HS-27A (cell line): ENCODE measurements around the gene FOXK2.
A peak's percentile ranks its signal among the peaks of the same experiment; 100 is the strongest.

ENCODE experiments used
- DNase-seq: peaks from one replicate; pipeline ENCODE4 v3.0.0-alpha.2; 2012; ENCODE audit warnings: low read depth, missing footprints

Gene FOXK2

GRCh38 chr17:82518826-82519810 lies at the start of gene FOXK2:
TSS of gene FOXK2 (plus strand) at chr17:82519732. CDS start at chr17:82519889, 157 bp downstream.
- peak; percentile 65 for DNase-seq

- no peak for DNase-seq
Measured at GRCh38 chr17:82470065-82470464, 49.5 kb upstream of the FOXK2 start.

- no peak for DNase-seq
Measured at GRCh38 chr17:82474223-82475010, 45.1 kb upstream of the FOXK2 start.

DNA sequence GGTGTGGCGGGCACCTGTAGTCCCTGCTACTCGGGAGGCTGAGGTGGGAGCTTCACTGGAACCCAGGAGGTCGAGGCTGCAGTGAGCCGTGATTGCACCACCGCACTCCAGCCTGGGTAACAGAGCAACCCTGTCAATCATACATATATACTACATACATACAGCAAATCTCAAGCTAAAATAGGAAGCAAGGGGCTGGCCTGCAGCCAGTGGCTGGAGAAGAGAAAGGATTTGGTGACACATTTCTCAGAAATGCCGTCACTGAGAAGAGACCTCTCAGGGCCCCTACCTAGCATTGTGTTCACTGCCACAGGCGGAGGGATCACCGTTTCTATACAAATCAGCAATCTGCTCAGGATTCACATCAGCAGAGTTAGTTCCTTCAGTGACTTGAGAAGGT lies 44.1 kb upstream of the FOXK2 start:
- DNase-seq, result no peak

DNA sequence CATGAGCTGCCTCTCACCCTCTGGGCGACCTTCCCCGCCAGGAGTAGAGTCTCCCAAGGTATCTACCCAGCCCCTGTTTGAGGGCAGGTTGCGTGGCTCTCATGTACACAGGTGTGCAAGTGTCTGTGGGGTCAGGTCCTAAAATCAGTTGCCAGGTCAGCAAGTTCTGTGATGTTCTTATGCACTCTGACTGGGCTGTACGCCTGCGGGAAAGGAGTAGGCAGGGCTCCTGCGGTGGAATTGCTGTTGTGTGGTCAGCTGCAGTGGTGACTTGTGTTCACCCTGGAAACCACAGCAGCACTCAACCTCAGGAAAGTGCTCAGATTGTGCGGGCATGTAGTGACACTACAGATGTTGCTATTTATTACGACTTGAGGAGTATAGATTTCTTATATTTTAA lies 41.6 kb upstream of the FOXK2 start:
- DNase-seq, result no peak

GRCh38 chr17:82479602-82480001 lies 39.9 kb upstream of the FOXK2 start:
- no peak for DNase-seq

DNA sequence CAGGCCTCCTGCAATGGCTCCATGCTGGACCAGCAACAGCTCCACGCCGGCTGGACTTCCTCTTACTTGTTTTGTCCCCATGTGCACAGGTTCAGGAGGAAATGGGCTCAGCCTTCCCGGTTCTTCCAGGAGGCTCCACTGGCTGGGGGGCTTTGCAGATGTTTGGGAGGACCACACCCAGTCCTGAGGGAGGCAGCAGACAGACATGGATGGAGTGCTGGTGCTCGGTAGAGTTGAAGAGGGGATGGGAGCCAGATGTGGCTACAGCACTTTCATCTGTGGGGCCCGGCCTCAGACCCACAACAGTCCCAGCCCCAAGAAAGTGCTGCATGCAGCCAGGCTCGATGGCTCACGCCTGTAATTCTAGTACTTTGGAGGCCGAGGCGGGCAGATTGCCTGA lies 39.2 kb upstream of the FOXK2 start:
- no peak for DNase-seq

DNA sequence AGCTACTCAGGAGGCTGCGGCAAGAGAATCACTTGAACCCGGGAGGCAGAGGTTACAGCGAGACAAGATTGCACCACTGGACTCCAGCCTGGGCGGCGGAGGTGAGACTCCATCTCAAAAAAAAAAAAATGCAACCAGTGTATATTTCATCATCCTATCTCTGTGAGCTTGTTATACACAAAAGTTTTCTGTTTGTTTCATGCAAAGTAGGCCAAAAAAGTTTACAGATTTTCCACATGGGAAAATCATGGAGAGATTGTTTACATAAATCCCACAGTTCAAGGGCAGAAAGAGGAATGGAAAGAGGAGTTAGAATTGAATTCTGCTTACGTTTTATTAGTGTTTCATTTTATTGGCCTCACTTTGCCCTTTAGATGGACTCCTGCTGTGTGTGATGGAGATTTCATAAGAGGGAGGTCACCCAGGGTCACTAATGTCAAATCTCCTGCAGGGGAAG lies 36.3 kb upstream of the FOXK2 start:
- no peak for DNase-seq

- DNase-seq, result no peak
Measured at GRCh38 chr17:82483836-82484235, 35.7 kb upstream of the FOXK2 start.

DNA sequence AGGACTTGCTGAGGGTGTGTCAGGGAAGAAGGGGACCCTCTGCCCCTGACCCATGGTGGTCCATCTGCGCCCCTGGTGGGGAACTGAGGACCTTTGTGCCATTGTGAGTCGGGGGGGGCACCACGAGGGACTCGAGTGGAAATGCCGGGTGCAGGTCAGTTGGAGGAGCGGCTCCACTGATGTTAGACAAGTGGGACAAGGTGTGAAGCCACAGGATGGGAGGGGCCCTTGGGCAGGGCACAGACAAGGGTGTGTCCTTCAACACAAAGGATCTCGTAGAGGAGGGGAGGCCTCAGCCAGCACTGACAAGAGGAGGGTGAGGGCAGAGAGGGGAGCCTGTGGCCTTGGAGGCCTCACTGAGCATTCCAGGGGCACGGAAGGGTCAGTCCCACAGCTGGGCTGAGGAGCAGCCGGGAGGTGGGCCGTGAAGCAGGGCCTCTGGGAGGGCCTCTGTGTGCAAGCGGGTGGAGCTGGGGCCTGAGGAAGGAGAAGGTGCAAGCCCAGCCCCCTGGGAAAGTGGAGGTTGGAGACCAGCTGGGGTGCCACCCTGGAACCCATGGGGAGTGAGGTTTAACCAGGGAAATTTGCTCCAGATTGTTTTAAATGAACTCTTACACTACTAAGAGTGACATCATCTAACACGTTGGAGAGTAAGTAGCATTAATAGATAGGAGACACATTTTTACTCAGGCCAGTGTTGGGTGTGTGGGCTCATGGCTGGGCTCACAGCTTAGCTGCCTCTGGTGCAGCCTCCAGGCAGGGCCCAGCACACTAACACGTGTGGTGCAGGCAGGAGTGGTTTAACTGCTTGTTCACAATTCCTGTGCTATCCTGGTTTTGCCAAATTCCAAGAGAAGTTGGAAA lies 33.1 kb upstream of the FOXK2 start:
- DNase-seq, result no peak

GRCh38 chr17:82487910-82488309 lies 31.6 kb upstream of the FOXK2 start:
- DNase-seq, result no peak

- no peak for DNase-seq
Measured at GRCh38 chr17:82489117-82489516, 30.4 kb upstream of the FOXK2 start.

DNA sequence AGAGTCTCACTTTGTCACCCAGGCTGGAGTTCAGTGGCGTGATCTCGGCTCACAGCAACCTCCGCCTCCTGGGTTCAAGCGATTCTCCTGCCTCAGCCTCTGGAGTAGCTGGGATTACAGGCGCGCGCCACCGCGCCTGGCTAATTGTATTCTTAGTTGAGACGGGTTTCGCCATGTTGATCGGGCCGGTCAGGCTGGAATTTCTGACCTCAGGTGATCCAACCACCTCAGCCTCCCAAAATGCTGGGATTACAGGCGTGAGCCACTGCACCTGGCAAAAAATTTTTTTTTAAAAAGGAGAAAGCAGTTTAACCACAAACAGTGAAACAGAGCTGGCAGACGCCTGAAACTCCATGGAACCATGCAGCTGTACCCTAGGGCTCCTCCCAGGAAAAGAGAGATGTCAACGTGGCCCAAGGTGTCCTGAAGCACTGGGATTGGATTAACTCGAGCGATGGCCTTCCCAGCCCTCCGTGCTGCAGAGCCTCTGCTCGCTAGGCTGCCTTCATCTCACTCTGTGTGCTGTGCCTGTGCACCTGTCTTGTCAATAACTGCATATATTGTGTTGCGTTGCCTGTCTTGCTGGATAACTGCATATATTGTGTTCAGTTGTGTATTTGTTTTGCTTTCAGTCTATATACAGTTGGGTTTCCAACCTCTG lies 29.6 kb upstream of the FOXK2 start:
- no peak for DNase-seq

- no peak for DNase-seq
Measured at GRCh38 chr17:82490512-82491195, 28.9 kb upstream of the FOXK2 start.

DNA sequence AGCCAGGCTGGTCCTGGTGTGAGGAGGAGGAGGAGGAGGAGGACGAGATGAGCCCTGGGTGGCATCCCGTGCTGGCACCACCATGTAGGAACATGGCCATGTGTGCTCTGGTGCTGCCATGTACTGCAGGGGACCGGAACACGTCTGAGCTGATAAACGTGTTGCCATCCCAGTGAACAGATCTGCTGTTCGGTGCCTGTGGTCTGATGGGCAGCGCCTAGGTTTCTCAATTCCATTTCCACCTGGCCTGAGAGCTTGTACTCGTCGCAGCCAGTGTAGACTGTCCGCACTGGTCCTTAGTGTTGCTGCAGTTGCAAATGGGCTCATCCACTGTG lies 28.4 kb upstream of the FOXK2 start:
- DNase-seq, result no peak

GRCh38 chr17:82491533-82491932 lies 28.0 kb upstream of the FOXK2 start:
- DNase-seq, result no peak

GRCh38 chr17:82492643-82493225 lies 26.8 kb upstream of the FOXK2 start:
- peak; percentile 51 for DNase-seq

- DNase-seq, result no peak
Measured at GRCh38 chr17:82493226-82493781, 26.2 kb upstream of the FOXK2 start.

DNA sequence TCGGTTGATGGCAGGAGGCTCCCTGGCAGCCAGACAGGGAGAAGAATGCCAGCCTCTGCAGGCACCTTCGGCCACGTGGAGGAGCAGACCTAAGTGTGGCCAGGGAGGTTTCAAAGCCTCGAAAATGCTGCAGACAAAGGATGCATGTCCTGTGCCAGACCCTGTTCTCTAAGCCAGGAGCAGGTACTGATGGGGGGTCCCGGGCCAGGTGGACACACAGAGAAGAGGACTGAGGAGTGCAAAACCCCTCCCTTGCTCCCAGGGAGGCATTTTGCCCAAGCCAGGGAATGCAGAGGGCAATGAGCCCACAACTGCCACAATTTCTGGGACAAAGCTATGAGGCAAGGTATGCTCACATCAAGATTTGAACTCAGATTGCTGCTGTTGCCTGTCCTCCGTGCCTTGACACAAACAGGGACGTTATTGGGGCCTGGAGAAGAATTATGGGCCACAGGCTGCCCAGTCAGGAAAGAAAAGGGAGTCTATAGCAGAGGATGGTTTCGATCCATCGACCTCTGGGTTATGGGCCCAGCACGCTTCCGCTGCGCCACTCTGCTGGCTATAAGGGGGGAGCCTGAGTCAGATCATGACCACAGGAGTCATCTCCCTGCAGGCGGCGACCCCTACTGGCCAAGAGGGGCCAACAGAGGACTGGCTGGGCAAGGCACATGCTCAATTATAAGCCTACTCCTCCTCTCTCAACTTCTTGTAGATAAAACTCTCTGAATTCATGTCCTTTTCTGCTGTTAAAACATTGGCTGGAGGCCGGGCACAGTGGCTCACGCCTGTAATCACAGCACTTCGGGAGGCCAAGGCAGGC lies 25.1 kb upstream of the FOXK2 start:
- peak; percentile 98 for DNase-seq
